CD4-positive, alpha-beta T cell treated with Interleukin-17A for 1 hour (primary cell): ENCODE results near the gene CBY2.

Experiments used
- DNase-seq: peaks from one replicate; pipeline ENCODE4 v3.0.0-alpha.2; 2020

The CBY2 gene

DNA sequence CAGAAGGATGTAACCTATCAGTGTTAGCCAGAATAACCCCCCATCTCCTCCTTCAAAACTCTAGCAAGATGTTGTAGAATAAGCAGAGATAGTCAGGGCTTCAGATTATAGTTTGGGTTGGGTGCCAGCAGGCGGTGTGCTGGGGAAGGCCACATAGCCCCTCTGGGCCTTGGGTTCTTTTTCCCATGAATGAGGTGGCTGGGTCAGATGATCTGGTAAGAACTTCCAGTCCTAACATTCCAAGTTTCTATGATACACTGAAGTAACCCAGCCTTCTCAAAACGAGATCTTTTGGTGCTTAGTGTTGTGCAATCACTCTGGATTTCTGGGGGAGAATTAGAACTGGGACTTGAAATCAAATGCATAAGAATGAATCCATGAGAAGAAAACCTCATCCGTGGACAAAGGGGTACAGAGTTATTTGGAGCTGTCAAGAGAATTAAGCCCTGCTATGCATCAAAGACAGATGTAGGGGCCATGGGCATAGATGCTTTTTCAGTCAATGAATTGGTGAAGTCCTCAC lies 810 bp downstream of the CBY2 start:
- no peak for DNase-seq

DNA sequence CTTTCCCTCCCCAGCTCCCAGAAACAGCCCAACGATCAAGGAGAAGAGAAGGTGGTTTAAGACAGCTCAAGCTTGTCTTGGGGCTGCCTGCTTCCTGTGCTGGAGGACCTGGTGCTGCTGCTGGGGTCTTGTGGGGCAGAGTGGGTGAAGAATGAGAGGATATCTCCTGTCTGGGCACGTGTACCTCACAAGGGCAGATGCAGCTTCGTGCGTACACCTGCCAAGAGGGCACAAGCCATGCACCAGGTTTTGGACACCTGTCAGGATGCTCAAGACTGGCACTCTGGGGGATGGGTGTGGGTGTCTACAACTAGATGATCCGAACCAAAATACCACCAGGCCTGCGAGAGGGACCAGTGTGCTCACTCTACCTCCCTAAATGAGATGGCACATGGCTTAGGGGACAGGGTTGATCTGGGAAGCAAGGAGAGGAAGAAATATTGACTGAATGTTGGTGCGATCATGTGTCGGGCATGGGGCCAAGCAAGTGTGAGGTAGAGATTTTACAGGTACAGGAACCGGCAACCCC lies 2.2 kb downstream of the CBY2 start:
- DNase-seq, result no peak

DNA sequence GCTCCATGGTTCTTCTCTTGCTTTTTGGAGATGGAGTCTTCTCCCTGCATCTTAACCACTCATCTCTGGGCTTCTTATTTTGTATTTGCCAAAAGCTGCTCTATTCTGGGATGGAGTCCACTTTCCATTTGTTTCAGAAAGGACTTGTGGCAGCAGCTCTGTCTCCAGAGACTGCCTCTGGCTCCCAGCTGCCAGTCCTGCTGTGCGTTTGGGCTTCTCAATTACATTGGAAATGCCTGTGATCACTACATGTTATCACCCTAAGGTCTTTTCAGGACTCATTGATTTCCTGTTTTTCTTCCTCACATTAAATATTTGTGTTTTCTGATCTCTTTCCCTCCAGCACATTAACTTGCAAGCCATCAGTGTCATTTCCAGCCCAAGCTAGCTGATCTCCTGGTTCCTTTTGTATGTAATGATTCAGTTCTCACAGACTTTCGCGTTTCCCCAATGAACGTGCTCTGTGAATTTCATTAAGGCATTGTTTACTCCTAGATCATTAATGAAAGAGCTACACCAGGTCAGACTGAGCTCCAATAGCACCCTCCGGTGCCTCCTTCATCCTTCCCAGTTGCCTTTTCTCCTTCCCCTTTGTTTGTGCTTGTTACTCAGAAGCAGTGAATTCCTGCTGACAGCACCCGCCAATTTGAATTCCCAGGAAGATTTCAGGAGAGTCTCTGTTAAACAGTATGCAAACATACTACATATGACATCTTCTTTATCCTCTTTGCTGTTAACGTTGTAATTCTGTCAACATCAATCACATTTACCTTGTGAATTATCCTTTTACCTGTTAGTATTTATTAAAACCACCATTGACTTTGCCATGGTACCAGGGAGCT lies 3.0 kb downstream of the CBY2 start:
- no peak for DNase-seq

DNA sequence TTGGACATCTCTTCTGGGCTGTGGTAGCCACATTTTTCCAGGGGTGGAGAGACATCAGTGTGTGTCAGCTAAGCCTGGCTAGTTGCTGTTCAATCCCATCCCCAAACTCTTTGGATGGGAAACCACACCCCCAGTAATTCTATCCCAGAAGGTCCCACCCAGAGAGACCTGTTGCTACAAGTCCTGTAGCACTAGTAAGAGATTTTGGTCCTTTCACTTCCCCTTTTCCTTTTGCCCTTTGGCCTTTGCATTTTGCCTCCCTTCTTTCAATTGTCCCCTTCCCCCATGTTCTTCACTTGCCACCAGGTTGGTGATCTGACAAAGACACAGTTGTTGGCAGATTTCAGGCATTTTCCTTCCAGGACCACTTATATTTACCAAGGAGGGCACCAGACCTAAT lies 3.8 kb downstream of the CBY2 start:
- no peak for DNase-seq

DNA sequence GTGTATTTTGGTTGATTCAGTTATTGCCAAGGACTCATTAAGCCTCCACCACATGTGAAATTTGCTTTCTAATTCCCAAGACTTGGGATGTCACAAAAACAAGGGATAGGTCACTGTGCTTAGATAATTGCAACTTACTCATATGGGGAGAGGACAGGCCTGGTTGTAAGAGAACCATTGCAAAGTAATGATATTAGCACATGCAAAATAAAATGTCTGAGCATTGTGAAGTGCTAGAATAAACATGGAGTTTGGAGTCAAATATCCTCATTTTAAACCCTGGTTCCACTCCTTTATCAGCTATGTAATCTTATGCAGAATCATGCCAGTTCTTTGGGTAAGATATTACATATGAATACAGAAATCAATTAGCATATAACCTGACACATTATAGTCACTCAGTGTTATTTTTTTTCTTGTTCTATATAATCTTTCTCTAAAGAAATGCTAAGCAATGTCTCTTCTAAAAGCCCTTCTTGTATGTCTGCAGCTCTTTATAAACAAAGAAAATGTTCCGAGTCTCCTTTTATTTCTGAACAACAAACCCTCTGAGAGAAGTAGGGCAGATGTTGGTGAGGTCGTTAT lies 5.5 kb downstream of the CBY2 start:
- no peak for DNase-seq

DNA sequence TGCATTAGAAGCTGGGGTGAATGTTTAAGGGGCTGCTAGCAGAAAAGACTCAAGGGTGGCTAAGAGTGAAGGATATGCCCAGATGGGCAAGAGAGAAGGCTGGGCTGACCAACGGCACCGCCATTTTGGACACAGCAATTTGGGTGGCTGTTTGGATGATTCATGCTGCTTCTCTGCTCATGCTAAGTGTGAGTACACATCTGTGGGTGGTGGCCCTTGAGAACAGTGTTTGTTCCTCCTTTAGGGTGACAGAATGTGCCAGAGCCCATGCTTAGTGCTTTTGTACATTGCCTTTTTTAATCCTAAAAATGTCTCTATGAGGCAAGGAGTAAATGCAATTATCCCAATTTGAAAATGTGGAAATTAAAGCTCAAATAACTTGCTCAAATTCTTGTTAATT lies 9.8 kb downstream of the CBY2 start:
- no peak for DNase-seq

DNA sequence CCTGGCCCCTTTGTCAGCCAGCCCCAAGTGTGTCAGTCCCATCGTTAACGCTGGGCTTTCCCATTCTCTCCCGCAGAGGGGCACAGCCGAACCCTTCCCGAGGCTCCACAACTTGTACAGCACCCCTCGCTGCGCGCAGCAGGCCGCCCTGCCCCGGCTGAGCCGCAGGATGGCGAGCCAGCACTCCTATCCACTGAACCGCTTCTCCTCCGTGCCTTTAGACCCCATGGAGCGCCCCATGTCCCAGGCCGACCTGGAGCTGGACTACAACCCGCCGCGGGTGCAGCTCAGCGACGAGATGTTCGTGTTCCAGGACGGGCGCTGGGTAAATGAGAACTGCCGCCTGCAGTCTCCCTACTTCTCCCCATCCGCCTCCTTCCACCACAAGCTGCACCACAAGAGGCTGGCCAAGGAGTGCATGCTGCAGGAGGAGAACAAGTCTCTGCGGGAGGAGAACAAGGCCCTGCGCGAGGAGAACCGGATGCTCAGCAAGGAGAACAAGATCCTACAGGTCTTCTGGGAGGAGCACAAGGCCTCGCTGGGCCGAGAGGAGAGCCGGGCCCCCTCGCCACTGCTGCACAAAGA lies 11.1 kb downstream of the CBY2 start:
- no peak for DNase-seq

DNA sequence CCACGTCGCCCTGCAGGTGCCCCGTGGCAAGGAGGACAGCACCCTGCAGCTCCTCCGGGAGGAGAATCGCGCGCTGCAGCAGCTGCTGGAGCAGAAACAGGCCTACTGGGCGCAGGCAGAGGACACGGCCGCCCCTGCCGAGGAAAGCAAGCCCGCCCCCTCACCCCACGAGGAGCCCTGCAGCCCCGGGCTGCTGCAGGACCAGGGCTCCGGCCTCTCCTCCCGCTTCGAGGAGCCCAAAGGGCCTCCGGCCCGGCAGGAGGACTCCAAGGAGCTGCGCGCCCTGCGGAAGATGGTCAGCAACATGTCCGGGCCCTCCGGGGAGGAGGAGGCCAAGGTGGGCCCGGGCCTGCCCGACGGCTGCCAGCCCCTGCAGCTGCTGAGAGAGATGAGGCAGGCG lies 11.6 kb downstream of the CBY2 start:
- no peak for DNase-seq

DNA sequence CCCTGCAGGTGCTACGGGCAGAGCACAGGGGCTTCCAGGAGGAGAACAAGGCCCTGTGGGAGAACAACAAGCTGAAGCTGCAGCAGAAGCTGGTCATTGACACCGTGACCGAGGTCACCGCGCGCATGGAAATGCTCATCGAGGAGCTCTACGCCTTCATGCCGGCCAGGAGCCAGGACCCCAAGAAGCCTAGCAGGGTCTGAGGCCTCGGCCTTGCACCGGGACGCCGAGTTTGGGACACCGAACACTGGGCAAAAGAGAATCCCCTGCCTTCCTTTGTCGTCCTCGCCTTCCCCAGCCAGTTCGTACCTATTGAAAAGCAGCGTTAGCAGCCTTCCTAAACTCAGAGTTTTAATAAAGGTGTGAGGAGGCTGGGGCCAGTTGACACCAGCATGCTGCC lies 12.1 kb downstream of the CBY2 start:
- DNase-seq, result no peak

DNA sequence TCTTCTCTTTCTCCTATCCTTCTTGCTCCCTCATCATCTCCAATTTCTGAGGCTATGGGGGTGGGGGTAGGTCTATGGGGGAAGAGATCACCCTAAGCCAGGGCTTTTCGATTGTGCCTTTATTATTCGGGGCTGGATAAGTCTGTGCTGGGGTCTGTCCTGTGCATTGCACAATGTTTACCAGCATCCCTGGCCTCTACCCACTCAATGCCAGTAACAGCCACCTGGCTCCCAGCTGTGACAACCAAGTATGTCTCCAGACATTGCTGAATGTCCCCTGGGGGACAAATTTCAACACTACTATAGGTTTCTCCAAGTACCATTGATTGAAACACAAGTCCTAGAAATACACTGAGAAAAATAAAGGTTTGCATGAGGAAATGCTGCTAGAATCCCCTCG lies 13.2 kb downstream of the CBY2 start:
- DNase-seq, result no peak

DNA sequence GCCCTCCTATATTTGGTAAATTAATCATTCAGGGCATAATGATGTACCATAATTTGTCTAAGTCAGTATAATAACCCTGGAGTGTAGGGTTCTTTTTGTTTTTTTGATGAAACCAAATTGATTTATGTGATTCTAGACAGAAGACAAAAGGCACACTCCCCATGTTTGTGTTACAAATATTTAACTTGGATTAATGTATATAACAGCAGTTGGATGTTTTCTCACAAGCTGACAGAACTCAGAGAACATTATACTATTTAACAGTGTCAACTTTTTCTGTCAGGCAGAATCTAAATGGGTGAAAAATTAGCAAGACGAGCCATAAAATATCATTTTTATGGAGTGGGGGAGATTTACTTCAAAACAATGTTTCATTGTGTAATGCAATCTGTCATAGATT lies 15.2 kb downstream of the CBY2 start:
- no peak for DNase-seq

DNA sequence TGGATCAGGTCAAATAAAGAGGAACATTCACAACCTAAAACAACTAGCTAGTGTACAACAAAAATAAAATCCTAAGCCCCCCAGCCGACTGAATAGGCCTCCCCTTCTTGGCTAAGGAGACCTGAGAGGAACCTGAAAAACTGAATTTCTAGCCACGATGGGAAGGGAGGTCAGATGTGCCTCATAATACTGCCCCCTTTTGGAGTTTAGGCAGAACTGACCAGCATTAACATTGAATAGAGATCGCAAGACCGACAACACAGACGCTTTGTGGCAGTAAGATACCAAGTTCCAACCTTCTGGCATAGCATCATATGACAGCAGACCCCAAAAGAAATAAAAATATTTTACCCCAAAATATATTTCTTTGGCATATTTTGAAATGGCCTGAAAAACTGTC lies 15.9 kb downstream of the CBY2 start:
- no peak for DNase-seq

DNA sequence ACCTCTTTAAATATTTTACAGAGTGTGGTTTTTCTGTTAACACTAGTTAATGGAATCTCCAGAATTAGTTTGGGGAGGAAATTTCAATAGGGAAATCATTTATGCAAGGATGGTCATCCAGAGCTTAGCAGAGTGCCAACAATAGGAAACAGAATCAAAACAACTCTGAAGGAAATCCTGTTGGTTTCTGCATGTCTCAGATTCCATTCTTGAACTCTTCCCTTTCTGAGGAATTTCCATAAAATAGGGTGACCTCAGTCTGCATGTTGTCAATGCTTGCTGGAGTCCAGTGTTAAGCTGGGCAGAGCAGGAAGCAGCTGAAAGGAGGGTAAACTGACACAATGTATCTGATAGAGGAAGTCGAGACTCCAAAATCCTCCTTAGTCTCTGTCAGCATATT lies 16.9 kb downstream of the CBY2 start:
- no peak for DNase-seq

DNA sequence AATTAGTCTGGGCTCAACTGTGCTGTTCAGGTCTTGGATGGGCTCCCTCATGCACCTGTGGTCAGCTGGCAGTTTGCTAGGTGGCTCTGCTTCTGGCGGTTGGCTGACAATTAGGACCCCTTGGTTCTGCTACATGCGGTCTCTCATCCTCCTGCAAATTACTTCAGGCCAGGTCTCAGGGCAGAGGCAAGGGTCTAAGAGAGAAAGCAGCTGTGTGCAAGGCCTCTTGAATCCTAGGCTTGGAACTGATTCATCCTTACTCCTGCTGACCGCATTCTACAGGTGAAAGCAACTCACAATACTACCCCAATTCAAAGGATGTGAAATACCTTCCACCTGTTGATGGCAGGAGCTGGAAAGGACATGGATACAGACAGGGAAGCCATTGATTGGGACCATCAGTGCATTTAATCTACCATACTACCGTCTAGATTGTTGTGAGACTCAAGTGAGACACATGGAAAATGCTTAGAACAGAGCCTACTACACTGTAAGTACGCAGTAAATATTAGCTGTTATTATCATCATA lies 19.1 kb downstream of the CBY2 start:
- DNase-seq, result no peak

DNA sequence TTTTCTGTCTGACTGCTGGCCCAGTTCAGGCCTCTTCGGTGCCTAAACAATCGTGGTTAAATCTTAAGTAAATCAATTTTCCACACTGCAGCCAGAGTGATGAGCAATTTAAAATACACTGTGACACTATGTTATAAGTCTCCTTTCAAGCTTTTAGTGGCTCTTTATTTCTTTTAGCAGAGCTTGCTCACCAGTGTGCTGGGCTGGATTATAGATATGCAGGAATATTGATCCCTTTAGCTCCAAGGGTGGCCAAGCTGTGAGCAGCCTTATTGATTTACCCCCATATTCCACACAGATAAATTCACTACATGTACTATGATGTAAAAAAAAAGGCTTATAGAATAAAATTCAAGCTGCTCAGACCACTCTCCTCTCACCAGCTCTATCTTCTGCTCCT lies 21.7 kb downstream of the CBY2 start:
- no peak for DNase-seq

DNA sequence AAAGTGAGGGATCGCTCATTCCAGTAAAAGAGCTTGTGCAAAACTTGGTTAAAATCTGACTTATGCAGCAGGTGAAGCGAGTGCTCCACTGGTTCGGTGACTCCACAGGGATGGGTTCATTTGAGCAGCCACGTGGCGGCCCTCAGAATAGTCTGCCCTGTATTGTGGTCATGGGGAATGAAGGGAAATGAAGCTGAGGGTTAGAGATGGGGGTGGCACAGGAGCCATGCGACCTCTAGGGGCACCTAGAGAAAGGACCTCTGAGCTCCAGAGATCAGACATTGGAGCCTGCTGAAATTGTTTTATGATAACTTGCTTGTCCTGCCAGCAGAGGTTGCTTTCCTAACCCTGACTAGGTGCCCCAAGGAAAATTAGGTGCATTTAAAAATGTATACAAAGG lies 26.6 kb downstream of the CBY2 start:
- DNase-seq, result no peak

DNA sequence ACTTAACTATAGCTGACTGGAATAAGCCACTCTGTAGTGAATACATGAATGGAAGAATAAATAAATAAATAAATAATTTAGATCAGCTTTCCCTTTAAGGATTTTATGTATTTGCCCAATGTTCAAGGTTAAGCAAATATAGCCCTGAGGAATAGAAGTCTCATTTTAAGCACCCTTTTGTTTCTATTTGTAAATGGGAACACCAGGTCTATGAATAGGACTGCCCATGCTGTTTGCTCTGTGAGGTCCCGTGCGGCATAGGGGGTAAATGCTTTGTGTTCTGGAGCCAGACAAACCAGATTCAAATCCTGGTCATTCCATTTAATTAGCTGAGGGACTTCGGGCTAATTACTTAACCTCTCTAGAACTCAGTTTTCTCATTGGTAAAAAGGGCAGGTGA lies 29.3 kb downstream of the CBY2 start:
- no peak for DNase-seq

DNA sequence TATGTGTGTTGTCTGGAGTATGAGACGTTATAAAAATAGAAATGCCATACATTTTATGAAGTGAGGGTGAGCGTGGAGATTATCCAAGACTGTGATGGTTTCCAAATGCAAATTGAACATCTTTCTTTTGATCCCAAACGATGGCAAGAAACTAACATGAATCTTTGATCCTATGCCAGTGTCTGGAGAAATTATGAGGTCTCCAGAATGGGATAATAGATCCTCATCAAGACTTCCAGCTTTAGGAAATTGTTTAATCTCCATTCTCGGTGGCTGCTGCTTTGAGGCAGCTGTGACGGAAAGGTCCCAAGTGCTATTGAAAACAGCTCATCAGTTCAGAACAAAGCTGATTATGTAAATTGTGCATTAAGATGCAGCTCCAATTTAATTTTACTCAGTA lies 30.8 kb downstream of the CBY2 start:
- DNase-seq, result no peak

DNA sequence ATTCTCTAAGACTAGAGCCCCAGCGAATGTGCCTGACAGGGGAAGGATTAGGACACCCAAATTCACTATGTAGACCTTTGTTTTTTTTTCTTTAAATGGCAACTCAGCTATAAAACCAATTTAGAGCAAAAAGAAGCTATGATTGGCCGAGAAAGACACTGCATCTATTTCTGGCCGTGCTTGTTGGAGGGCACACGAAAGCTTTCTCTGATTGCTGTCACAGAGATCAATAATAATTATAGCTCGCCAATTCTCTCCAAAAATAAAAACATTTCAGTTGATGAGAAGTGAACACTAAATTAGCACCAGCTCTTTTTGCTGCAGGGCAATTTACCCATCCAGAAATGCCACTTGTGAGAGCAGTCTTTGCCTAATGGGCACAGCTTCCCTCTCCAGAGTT lies 31.2 kb downstream of the CBY2 start:
- DNase-seq, result no peak

DNA sequence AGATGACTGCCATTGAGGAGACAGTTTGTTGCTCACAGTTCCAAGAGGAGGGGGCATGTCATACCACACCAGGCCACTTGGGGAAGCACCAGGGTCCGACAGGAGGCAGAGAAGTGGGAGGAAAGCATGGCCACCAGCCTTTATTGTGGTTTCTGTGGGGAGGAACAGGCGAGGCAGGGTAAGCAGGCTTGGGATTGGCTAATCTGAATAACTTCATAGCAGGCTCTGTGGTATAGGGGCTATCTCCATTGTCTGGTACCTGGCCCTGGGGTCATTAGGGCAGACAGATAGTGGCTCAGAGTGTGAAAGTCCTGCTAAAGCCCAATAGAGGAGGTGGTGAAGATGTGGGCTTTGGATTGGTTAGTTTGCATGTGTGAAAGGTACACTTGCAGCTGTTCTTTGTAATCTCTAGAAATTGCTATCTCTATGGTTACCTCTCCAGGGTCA lies 35.5 kb downstream of the CBY2 start:
- DNase-seq, result no peak

DNA sequence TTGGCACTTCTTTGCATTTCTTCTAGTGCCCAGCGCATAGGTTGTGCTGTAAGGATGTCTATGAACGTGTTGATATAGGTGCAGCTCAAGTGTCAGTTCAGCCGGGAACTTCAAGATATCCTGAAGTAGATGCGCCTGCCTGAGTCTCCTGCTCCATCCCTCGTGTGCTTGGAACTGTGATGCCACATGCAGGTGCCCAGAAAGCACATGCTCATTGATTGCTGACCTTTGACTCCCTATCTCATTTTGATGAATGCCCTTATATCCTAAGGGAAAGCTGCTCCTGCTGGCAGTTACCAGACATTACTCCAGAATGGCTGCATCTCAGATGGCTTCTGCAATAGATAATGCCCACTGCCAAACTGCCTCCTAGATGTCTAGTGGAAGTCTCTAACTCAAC lies 40.9 kb downstream of the CBY2 start:
- no peak for DNase-seq

DNA sequence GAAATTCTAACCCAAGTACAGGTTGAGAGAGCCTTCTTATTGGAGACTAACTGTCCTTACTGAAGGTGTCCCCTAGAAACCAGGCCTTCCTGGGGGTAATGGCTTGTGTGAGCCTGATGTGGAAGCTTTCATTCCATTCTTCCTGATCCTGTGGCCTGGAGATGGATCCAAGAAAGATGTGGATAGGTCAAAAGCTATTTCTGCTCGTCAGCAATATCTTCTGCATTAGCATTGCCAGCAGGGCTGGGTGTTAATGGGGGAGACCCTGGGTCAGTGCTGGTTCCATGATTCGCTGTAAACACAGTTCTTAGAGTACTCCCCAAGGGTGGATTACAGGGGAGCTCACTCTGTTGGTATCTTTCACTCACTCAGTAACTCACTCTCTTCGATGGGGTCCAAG lies 42.9 kb downstream of the CBY2 start:
- DNase-seq, result no peak

DNA sequence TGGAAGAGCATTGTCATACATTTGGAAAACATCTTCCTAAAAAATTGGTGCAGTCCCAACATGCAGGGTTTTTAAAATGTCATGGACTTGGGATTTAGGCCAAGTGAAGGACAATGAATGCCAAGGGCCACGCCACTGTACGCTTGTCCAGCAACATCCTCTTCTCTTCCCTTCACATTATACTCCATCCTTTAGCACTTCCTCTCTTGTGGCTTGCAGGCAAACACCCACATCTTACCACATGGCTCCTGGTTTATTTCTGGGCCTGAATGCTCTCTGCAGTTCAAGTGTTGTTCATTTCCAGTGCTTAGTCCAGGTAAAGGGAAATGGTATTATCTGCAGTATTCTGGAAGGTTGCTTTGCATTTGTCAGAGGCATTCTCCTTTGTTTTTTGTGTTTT lies 45.0 kb downstream of the CBY2 start:
- DNase-seq, result no peak
